GM21360 (cell line): ENCODE measurements around the gene SCD5.
A peak's percentile ranks its signal among the peaks of the same experiment; 100 is the strongest.
"Not testable (repeated sequence)": the region's sequence is repeated elsewhere in the genome, so short reads cannot be mapped to it uniquely, and the experiment has no call there.

Experiments used
- ATAC-seq: cut with Tn5 transposase; IDR thresholded peaks from one replicate; pipeline ENCODE4 v1.9.1; 2021; ENCODE audit warnings: mild to moderate bottlenecking, moderate library complexity; ENCODE audit not compliant: unreplicated experiment

The SCD5 gene

DNA sequence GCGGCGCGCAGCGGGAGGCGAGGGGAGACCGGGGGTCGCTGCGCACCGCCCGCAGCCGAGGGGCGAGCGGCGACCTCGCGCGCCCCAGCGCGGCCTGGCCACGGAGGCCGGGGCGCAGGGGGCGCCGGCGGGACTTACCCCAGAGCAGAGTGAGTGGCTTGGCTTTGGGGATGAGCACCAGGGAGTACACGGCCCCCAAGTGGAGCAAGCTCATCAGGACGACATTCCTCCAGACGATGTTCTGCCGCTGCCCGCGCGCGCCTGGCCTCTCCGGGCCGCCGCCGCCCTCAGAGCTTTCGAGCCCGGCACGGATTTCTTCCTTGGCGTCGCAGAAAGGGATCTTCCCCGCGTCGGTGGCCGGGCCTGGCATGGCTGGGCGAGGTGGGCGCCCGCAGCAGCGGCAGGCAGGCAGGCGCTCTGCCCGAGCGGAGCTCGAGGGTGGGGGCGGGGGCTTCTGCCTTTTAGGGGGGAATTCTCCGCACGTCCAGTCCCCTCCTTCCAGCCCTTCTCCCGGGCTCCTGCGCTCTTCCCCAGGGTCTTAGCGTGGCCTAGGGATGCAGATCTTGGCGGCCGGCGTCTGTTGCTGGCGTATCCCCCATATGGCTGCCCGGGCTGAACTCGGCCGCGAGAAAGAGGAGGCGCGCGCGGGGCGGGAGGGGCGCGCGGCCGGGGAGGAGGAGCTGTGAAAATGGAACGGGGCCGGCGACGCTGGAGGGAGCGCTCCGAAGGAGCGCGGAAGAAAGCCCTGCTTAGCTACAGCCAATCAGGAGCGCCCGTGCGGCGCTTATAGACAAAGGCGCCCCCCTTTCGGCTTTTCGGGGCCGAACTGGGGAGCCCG is at the start of gene SCD5:
Gene SCD5, minus strand, starts transcription at position 629 of the 838 bp plus-strand sequence. Its CDS starts 259 bp downstream, at position 370.
- ATAC-seq = peak; percentile 82

DNA sequence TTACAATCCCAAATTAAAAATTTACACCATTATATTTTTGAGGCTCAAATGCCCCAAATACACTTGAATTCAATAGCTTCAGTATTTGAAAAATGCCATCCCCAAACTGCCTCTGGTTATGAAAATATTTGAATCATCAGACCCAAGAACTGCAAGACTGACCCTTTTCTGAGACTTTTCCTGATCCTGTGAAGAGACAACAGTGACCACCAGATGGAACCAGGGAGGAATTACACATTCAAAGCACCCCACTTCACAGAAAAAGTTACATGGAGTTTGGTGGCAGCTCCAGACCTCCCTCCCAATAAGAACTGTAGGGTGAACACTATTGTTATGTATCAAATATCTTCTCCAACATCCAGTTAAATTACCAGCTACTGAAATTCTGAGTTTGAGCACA is 44.0 kb upstream of the SCD5 start:
- ATAC-seq = no peak

DNA sequence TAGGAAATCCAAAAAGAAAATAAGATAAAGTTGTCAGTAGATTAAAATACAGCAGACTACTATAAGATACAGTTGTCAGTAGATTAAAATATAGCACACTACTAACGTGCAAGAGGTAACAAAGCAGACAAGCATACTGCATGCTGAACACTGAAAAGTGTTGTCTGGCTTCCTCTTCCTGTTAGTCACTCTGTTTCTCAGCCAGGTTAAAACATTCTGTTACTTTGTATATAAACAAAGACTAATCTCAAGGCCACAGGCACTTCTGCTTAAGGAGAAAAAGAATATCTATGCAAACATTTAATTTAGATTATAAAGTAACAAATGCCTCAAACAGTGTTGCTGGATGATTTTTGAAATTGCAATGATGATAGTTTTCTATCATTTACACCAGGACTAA is 41.0 kb upstream of the SCD5 start:
- ATAC-seq = no peak

DNA sequence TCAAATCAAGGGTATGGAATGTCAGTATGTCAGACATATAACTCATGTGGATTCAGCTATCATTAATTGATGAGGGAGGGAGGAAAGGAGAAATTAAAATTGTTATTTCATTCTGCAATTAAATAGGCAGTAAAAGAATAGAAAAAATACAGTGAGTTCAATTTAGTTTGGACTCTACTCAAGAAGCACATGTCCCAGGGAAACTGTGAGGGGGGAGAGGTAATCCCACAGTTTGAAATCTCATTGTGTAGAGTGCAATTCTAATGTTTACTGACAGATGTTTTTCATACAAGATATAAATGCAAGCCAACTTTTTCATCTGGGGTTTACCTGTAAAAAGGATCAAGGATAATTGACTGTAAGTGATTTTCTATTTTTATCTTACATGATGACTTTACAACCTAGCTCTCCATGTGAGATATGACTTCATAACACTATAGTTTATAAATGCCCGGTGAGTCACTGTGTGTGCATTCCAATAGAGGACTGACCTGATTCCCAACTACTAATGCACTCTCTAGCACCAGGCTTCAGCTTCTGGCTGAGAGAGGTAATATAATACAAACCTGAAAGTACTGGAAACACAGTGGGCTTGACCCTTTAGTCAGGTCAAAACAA is 35.2 kb upstream of the SCD5 start:
- ATAC-seq = no peak

DNA sequence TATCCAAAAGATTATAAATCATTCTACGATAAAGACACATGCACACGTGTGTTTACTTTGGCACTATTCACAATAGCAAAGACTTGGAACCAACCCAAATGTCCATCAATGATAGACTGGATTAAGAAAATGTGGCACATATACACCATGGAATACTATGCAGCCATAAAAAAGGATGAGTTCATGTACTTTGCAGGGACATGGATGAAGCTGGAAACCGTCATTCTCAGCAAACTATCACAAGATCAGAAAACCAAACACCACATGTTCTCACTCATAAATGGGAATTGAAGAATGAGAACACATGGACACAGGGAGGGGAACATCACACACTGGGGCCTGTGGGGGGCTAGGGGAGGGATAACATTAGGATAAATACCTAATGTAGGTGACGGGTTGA is 34.5 kb upstream of the SCD5 start:
- not testable (repeated sequence) for ATAC-seq

DNA sequence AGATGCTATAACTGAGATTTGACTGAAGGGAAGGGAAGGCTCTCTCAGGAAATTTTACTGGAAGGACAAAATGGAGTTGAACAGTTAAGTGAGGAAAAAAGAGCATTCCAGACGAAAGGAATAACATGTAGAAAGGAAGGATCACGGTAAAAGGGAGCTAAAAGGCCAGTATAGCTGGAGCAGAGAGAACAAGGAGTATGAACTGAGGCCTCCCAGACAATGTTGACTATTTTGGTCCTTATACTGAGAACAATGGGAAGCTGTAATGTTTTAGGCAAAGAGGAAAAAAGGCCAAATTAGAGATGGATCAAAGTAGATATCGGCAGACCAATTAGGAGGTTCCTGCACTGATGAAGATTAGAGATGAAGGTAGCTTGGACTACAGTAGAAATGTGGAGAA is 26.8 kb upstream of the SCD5 start:
- no peak for ATAC-seq

DNA sequence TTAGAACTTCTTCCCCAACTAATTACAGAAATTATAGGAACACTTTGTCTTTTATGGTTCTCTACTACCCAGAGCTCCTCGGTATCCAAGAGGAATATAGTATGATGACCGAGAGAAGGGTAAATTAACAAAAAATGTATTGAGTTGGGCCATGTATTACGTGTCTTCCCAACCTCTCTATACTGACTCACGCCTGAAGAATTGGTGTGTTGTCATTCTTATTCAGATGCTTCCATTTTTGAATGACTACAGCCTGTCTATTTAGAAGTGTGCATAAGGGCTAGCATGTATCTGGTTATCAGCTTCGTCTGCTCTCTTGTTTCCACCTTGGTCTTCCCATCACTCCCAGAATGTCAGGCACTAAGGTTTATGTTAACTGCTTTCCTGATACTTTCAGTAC is 24.5 kb upstream of the SCD5 start:
- ATAC-seq = no peak

DNA sequence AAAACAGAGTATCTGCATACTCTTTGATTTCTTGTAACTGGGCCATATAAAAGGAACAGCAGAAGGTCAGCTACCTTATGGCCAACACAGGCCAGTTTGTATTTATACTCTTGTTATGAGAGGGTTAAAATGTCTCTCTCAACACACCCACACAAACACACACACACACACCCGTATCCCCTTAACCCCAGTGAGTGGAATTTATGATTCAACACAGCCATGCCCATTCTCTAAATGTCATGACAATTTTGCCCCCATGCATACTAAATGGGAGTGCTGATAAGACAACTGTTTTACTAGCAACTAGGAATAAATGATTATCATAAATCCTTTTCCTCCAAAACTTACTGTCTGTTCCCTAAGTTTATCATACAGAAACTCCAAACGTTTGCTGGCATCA is 22.1 kb upstream of the SCD5 start:
- ATAC-seq = no peak

DNA sequence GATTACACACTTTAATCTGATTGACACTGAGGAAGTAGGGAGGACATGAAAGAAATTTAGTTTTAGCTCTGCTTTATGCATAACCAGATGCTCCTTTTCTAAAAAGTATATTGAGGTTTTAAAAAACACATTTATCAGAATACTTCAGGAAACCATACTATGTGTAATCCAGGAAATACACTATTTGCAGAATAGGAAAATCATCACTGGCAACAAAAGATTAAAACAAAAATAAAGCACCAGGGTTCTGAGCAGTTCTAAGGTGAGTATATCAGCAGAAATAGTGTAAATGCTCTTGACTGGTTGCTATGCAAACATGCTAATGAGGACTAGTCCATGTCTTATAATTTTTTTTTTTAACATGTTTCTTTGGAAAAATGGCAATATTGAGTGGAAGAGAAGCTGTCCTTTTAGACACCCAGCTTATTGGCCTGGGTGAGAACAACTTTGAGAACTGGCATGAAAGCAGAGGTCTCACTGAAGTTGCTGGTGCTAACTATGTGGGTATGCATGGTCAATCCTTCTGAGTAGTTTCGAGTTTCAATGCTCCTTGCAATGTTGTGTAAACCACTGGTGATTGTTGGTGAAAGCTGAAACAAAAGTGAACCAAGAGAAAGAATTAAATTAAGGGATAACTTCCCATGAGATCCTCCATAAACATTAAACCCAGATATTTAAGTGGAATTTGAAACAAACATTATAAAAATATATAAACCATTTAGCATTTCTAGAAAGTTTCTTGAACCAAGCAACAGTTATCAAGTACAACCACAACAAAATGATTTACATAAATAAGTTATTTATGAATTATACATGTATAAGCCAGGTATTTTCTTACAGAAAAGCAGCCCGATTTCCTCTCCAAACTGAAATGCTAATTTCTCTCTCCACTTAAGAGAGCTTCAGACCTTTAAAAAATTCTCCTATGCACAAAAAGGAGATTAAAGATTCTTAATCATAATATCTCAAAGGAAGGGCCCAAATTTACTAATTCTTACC is 20.4 kb upstream of the SCD5 start:
- no peak for ATAC-seq

DNA sequence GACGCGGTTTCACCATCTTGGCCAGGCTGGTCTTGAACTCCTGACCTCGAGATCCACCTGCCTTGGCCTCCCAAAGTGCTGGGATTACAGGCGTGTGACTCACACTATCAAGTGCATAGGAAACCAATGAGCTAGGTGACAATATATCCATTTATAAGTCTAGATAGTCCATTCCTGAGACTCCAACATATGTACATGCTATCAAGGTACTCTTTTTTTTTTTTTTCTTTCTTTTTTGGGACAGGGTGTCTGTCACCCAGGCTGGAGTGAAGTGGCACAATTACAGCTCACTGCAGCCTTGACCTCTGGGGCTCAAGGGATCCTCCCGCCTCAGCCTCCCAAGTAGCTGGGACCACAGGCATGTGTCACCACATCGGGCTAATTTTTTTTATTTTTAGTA is 18.3 kb upstream of the SCD5 start:
- ATAC-seq = not testable (repeated sequence)

DNA sequence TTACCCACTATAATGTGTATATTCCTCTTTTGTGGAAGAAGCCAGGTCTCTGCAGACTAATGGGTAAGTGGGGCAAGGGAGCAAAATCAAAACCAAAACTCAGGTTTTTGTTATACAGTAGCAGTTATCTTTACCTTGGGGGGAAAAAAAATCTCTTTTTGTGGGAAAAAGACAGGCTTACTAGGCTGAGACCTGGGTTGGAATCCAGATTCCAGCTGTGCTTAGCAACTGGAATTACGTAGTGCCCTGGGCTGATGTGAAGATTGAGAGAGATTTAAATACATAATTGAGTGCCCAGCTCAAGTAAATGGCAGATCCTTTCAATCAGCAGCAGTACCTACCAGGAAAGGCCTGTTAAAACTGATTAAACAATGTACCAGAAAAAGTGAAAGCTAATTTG is 15.4 kb upstream of the SCD5 start:
- no peak for ATAC-seq

DNA sequence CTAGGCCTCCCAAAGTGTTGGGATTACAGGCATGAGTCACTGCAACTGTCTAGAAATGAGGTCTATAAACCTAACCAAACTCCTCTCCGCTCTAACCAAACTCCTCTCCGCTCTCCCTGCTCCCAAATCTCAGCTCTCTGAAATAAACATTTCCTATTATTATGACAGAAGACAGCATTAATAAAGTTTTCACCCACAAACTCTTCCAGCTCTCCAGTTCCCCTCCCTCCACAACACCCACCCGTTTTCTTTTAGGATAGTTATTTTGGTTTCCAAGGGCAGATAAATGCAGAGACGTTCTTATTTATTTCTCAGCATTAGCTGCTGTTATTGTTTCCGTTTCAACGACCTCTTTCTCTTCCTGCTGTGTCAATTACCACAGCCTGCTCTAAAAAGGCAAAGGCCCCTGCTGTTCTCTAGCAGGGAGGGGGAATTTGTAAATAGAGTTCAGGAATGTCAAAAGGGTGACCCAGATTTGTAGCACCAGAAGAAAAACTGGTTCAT is 13.3 kb upstream of the SCD5 start:
- no peak for ATAC-seq

DNA sequence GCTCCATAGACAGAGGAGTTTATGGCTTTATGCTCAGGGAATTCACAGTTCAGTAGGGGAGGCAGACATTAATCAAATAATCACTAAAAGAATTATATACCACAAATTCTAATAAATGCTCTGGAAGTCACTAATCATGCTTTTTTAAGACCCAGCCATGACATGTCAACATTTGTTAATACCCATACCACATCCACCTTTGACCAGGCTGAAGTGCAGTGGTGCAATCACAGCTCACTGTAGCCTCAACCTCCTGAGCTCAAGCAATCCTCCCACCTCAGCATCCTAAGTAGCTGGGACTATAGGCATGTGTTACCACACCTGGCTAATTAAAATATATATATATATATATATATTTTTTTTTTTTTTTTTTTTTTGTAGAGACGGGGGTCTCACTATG is 12.8 kb upstream of the SCD5 start:
- no peak for ATAC-seq

DNA sequence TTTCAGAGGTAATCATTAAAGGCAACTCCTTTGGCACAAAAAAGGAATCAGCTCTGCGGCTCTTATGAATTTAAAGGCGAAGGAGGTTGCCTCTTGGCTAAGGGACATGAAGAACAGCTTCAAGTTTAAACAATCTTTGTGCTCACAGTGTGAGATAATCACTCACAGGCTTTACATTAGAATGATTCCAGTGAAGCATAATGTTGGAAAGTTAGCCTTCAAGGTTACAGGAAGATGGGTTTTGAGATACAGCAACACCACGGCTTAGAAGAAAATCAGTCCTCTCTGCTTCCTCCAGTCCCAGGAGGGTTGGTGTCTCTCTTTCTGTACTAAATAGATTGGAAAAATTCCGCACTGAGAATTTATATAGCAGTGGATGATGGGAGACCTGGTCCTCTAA is 11.6 kb upstream of the SCD5 start:
- no peak for ATAC-seq

DNA sequence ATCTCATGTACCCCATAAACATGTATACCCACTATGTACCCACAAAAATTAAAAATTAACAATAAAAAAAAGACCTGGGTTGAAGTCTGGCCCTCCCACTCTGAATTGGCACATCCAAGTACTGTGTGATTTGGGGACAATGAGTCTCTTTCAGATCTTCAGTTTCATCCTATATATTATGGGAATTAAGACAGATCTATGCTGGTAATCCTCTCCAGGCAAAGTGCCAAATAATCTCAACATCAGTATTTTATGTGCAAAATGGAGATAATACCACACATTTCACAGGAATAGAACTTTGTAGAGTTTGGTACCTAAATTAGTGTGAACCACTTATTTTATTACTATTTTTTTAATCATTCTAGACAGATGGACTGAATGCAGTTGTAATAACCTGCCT is 11.0 kb upstream of the SCD5 start:
- ATAC-seq = no peak

DNA sequence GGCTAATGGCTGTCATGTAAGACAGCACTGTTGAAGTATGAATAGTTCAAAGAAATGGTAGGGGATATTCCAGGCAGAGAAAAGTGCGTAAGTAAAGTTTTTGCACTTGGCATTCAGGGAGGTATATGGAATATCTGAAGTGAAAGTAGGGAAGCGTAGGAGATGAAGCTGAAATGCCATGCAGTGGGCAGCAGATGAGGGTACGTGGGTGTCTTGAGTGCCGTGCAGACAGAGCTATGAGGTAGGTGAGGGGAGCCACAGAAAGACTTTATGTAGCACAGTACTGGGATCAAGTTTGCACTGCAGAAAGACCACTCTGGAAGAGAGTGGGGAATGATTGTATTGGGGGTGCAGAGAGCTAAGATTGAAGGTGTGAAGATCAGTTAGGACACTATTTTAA is 5.2 kb upstream of the SCD5 start:
- no peak for ATAC-seq

DNA sequence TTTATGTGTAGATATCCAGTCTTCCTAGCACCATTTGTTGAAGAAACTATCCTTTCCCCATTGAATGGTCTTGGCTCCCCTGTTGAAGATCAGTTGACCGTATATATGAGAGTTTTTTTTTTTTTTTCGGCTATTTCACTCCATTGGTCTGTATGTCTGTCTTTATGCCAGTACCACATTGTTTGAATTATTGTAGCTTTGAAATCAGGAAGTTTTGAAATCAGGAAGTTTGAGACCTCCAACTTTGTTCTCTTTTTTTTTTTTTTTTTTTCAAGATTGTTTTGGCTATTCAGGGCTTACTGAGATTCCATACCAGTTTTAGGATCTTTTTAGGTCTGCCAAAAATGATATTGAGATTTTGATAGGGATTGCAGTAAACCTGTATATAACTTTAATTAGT is 4.3 kb upstream of the SCD5 start:
- no peak for ATAC-seq

DNA sequence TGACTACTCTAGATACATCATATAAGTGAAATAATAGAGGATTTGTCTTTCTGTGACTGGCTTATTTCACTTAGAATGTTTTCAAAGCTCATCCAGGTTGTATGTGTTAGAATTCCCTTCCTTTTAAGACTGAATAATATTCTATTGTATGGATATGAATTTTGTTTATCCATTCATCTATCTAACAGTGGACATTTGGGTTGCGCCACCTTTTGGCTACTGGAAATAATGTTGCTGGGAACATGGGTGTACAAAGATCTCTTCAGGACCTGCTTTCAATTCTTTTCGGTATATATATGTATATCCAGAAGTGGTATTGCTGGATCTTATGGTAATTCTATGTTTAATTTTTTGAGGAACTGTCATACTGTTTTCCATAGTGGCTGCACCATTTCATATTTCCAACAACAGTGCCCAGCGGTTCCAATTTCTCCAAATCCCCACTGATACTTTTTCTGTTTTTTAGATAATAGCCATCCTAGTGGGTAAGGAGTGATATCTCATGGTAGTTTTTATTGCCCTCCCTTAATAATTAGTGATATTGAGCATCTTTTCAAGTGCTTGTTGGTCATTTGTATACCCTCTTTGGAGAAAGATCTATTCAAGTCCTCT is 3.4 kb upstream of the SCD5 start:
- no peak for ATAC-seq

DNA sequence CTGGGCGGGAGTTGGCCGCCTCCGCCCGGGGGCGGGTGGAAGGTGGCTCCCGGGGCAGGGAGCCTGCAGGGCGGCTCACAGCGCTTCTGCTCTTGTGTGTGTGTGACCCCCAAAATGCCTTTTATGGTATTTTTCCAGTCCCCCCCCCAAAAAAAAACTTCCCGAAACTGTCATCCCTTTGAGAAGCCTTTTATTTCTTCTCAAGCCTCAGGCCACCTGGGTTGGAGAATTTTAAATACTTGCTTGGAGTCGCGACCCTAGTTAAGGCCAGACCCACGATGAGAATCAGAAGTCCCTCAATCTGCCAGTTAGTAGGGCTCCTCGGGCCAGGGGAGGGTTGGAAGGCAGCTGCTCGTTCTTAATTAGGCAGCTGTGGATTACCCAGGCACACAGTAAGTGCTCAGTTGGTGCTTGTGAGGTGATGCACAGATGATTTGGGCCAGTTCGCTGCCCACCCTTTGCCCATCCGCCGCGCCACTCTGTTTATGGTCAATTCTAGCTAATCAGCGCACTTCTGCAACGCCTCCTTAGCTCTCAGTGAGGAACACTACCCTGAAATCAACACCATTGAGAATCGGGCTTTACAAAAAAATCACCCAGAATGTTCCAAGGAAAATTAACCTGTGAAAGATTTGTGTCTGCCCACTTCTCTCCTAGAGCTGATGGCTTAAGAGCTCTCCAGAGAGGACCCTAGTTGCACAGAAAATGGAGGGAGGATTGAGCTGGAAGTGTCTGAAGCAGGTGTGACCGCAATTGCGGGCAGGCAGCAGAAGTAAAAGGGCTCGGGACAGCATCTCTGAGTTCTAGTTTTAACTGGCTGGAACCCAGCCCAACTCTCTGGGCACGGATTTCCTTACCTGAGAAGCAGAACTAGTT is 648 bp upstream of the SCD5 start:
- ATAC-seq = no peak
